Adrenal gland (tissue), 12 donors: Measurements from ENCODE around the gene MAGEB3. TPM values are rescaled to one million over a fixed set of nuclear protein-coding genes. Genes with fewer than 3 reads are reported as not detected.

ENCODE experiments used
- DNase-seq, 7 donors: peaks; one replicate each; pipeline ENCODE4 v3.0.0-alpha.2; 2019 to 2020
- H3K27ac ChIP-seq, 5 donors: fragments of 200-600 bp; sonication (generic) in 4 of 5; 1 replicate in 3 of 5; 2 replicates in 2 of 5; pipeline versions ENCODE4 v1.5.1 to v1.8.0; 2016 to 2020; ENCODE audit warnings: mild to moderate bottlenecking in 1 of 5
- H3K27me3 ChIP-seq: fragments of 200-600 bp; 2 replicates; pipeline ENCODE4 v1.8.0; 2021
- H3K36me3 ChIP-seq, 2 donors: fragments of 200-600 bp; replicated peaks in 1 of 2; 1 replicate in 1 of 2; 2 replicates in 1 of 2; pipeline versions ENCODE4 v1.5.1 to v1.8.0; 2018 to 2022
- H3K4me1 ChIP-seq, 2 donors: fragments of 200-600 bp; replicated peaks in 1 of 2; 1 replicate in 1 of 2; 2 replicates in 1 of 2; pipeline versions ENCODE4 v1.5.1 to v1.8.0; 2018 to 2021
- H3K4me3 ChIP-seq, 4 donors: fragments of 200-600 bp; sonication (generic) in 3 of 4; one replicate each; pipeline ENCODE4 v1.5.1; 2016 to 2018
- H3K9me3 ChIP-seq, 3 donors: fragments of 200-600 bp; sonication (generic) in 1 of 3; replicated peaks in 1 of 3; 1 replicate in 2 of 3; 2 replicates in 1 of 3; pipeline versions ENCODE4 v1.5.1 to v1.8.0; 2016 to 2021
- CTCF ChIP-seq, 6 experiments: fragments of 450-650 bp in 4 of 6; fragments of 200-600 bp in 2 of 6; sonication (generic) in 1 of 6; IDR thresholded peaks; 1 replicate in 5 of 6; 2 replicates in 1 of 6; pipeline versions ENCODE4 v1.5.1 to v1.8.0; 2016 to 2021; ENCODE audit warnings: antibody characterized with exemption in 6 of 6, mild to moderate bottlenecking in 2 of 6, moderate library complexity in 1 of 6
- POLR2A ChIP-seq, 2 donors: fragments of 450-650 bp; IDR thresholded peaks; one replicate each; pipeline ENCODE4 v1.6.1; 2017; ENCODE audit warnings: antibody characterized with exemption in 2 of 2, mild to moderate bottlenecking in 2 of 2, moderate library complexity in 1 of 2
- WGBS, 4 donors: extraction: QIAGEN DNeasy Blood & Tissue Kit in 2 of 4; methylation state at CpG; one replicate each; pipeline versions ENCODE4 v1.1.5 to v1.1.7; 2013 to 2017; 5-methylcytosine and 5-hydroxymethylcytosine counted together
- intact Hi-C, 2 donors: fragments of 100-400 bp; cut with DNase I; formaldehyde crosslinking; loops; one replicate each; pipeline versions ENCODE4 v1.14.1 to v1.15.0; 2022 to 2023
- polyA plus RNA-seq, 3 donors: library from polyadenylated mRNA; stranded (reverse); fragments of 200-250 nt in 2 of 3; fragments of 350-450 nt in 1 of 3; fragmentation: Illumina TruSeq in 1 of 3; extraction: RNeasy Lipid Tissue Mini Kit (QIAGEN cat#74804) in 1 of 3; gene quantifications; one replicate each; pipeline ENCODE4 v1.2.3, GENCODE V29; 2013 to 2014
- total RNA-seq, 9 donors: library from RNA; depleted of rRNA in 4 of 9; stranded (reverse); fragments of >200 nt in 4 of 9; fragments of 120-200 nt in 1 of 9; fragmentation: NEBNext Ultra II Directional in 1 of 9; extraction: Animal tissue kit (Norgen Biotek cat#: 25700) in 1 of 9; gene quantifications; one replicate each; pipeline versions ENCODE4 v1.1.0 to v1.2.4, GENCODE V29; 2013 to 2023
- donor health status: healthy with polysubstance abuse.
- donor health status: Bipolar disorder and iron deficiency.
- donor health status: DM: yes; HTN: yes; CAD: no.
- donor health status: DM: no; HTN: no; CAD: no.
- donor health status: DM: no; HTN: no; CAD: no.
- donor health status: DM: yes; HTN: yes; CAD: no.

Gene MAGEB3
- total and polyA plus RNA-seq, 12 donors = 0.03 to 0.71 TPM; not detected in 10

- no peak for DNase-seq
- WGBS, 4 donors = 67 to 88% (median 74%) methylated on average over 2 of the region's 2 CpGs
- no peak for TF ChIP-seq POLR2A (IDR thresholded peaks at IDR 0.05)
- no peak for TF ChIP-seq CTCF (IDR thresholded peaks at IDR 0.05)
- Histone ChIP-seq H3K36me3 (no peaks in the 10 kb centered on the region), H3K27me3 (peaks cover 6% of the 10 kb centered on the region), H3K4me3 (no peak overlapping the region), H3K27ac (no peak overlapping the region), H3K9me3 (no peaks in the 10 kb centered on the region), H3K4me1 (no peaks in the 10 kb centered on the region)
- intact Hi-C loops = no loop called here
Measured at GRCh38 chrX:30259927-30260326, 29.5 kb downstream of the MAGEB3 start.

- H3K4me1 ChIP-seq = no peaks in the 10 kb centered on the region
- H3K9me3 ChIP-seq = no peaks in the 10 kb centered on the region
- no peak for TF ChIP-seq CTCF (IDR thresholded peaks at IDR 0.05)
- no peak for TF ChIP-seq POLR2A (IDR thresholded peaks at IDR 0.05)
- H3K4me3 ChIP-seq = no peak overlapping the region
- H3K27me3 ChIP-seq = peaks cover 9% of the 10 kb centered on the region
- intact Hi-C loops = no loop called here
- no peak for DNase-seq
- H3K36me3 ChIP-seq = no peaks in the 10 kb centered on the region
- no peak overlapping the region for H3K27ac ChIP-seq
Measured at GRCh38 chrX:30261012-30261411, 30.6 kb downstream of the MAGEB3 start.

GRCh38 chrX:30262763-30263162 is 32.3 kb downstream of the MAGEB3 start:
- H3K9me3 ChIP-seq = no peaks in the 10 kb centered on the region
- H3K4me3 ChIP-seq = no peak overlapping the region
- DNase-seq = no peak
- no peaks in the 10 kb centered on the region for H3K36me3 ChIP-seq
- WGBS, 4 donors = 52 to 79% (median 65%) methylated on average over 1 of the region's 1 CpG
- no peaks in the 10 kb centered on the region for H3K4me1 ChIP-seq
- peaks cover 9% of the 10 kb centered on the region for H3K27me3 ChIP-seq
- no peak for TF ChIP-seq POLR2A (IDR thresholded peaks at IDR 0.05)
- no peak for TF ChIP-seq CTCF (IDR thresholded peaks at IDR 0.05)
- H3K27ac ChIP-seq = no peak overlapping the region
- intact Hi-C loops = no loop called here

- no peaks in the 10 kb centered on the region for H3K36me3 ChIP-seq
- no peak for DNase-seq
- no peak for TF ChIP-seq CTCF (IDR thresholded peaks at IDR 0.05)
- no peak for TF ChIP-seq POLR2A (IDR thresholded peaks at IDR 0.05)
- no peaks in the 10 kb centered on the region for H3K9me3 ChIP-seq
- intact Hi-C loops = loop anchor here in 1 of 2 donors (5.0 kb wide), 1 partner anchor 237 kb away; no protein-coding TSS in a partner anchor
- WGBS, 4 donors = 72 to 92% (median 85%) methylated on average over 3 of the region's 3 CpGs
- H3K4me3 ChIP-seq = no peak overlapping the region
- H3K27me3 ChIP-seq = peaks cover 6% of the 10 kb centered on the region
- H3K4me1 ChIP-seq = no peaks in the 10 kb centered on the region
- no peak overlapping the region for H3K27ac ChIP-seq
Measured at GRCh38 chrX:30270639-30271038, 40.2 kb downstream of the MAGEB3 start.
